Measurements from ENCODE around the gene SLC39A8.

DNA sequence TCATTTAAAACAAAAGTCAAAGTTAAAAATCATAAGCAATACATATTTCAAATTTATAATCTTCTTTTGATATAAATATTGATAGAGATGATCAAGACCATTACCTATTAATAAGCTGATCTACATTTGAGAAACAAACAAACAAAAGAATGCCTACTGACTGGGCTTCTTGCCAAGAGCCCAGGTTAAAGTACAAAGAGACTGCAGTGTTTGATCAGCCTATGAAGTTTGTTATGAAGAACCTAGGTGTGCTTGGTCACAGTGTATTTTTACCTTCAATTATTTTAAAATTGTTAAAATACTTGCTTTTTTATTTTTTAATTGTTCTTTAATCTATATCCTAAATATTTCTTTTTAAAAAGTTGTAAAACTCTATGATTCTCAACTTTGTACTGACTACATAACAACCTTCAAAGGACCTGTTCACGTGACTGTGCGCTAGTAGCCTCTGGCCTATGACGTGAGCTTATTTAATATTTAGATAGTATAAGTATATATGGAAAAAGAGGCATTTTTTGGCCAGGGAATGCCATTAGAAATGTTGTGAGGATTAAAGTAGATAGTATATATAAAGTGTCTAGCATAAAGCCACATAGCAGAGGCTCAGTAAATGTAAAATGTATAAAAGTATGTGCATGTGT lies 11.4 kb upstream of the SLC39A8 start:
- TF ChIP-seq, protein P1, sequence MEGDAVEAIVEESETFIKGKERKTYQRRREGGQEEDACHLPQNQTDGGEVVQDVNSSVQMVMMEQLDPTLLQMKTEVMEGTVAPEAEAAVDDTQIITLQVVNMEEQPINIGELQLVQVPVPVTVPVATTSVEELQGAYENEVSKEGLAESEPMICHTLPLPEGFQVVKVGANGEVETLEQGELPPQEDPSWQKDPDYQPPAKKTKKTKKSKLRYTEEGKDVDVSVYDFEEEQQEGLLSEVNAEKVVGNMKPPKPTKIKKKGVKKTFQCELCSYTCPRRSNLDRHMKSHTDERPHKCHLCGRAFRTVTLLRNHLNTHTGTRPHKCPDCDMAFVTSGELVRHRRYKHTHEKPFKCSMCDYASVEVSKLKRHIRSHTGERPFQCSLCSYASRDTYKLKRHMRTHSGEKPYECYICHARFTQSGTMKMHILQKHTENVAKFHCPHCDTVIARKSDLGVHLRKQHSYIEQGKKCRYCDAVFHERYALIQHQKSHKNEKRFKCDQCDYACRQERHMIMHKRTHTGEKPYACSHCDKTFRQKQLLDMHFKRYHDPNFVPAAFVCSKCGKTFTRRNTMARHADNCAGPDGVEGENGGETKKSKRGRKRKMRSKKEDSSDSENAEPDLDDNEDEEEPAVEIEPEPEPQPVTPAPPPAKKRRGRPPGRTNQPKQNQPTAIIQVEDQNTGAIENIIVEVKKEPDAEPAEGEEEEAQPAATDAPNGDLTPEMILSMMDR (IDR thresholded peaks at IDR 0.05) = no peak
- no peak for TF ChIP-seq POLR2A (IDR thresholded peaks at IDR 0.05)
- TF ChIP-seq POLR2AphosphoS5 (IDR thresholded peaks at IDR 0.05; ENCODE audit: insufficient read depth in 1 of 2, low read depth in 1 of 2) = no peak

Measured in vagina (tissue), 2 donors.